GM21390 (cell line): ENCODE measurements around the gene KLHDC1.
"Not testable (repeated sequence)": the region's sequence is repeated elsewhere in the genome, so short reads cannot be mapped to it uniquely, and the experiment has no call there.

Experiments
- ATAC-seq: cut with Tn5 transposase; IDR thresholded peaks from one replicate; pipeline ENCODE4 v1.9.1; 2021; ENCODE audit not compliant: unreplicated experiment

KLHDC1 gene

GRCh38 chr14:49781040-49781439, 88.1 kb downstream of the KLHDC1 start:
- ATAC-seq = not testable (repeated sequence)

GRCh38 chr14:49783394-49784014, 90.6 kb downstream of the KLHDC1 start:
- no peak for ATAC-seq

GRCh38 chr14:49786315-49786714, 93.4 kb downstream of the KLHDC1 start:
- ATAC-seq = no peak

- no peak for ATAC-seq
Observed at GRCh38 chr14:49792618-49793017, 99.7 kb downstream of the KLHDC1 start.

- ATAC-seq = no peak
Observed at GRCh38 chr14:49796025-49796424, 103.1 kb downstream of the KLHDC1 start.
